HCT116 (cell line): Measurements from ENCODE around the gene PACS2. TPM values are rescaled to one million over a fixed set of nuclear protein-coding genes. Genes with fewer than 3 reads are reported as not detected.

Source experiments
- ATAC-seq: fragments of 200-7000 bp; cut with Tn5 transposase; 2 replicates; pipeline ENCODE4 v1.9.1; 2020; ENCODE audit warnings: mild to moderate bottlenecking, moderate library complexity
- BruUV-seq: library from RNA; stranded (reverse); fragments of 400-500 nt; replicated peaks from 2 replicates; lab custom pipeline; 2021; lab: Mats Ljungman, UMichigan
- CTCF ChIA-PET: fragments of 300-600 bp; sonication (Branson Sonifier 250); formaldehyde crosslinking; loops from one replicate; lab custom pipeline; 2021; ENCODE audit warnings: antibody characterized with exemption; lab: Charles Lee
- POLR2A ChIA-PET: fragments of 300-600, 350-600 bp; sonication (Branson Sonifier 250); formaldehyde crosslinking; loops from one replicate; lab custom pipeline; 2021; ENCODE audit warnings: antibody characterized with exemption; lab: Charles Lee
- RAD21 ChIA-PET, 2 experiments: fragments of 300-600 bp; sonication (Branson Sonifier 250); formaldehyde crosslinking; loops; one replicate each; lab custom pipeline; 2023; ENCODE audit warnings: low total read pairs in 2 of 2; ENCODE audit not compliant: uncharacterized antibody in 2 of 2, unreplicated experiment in 2 of 2, low non-redundant PET in 1 of 2; lab: Charles Lee
- DNase-seq: peaks from one replicate; pipeline ENCODE4 v3.0.0-alpha.2; 2010; ENCODE audit warnings: low read depth, low spot score
- H2AFZ ChIP-seq: fragments of 200-600 bp; shearing (Covaris generic), sonication (generic); 2 replicates; pipeline ENCODE4 v1.6.1; 2017; ENCODE audit warnings: low read depth, mixed run types, mixed read lengths, antibody characterized with exemption, low read length; ENCODE audit not compliant: poor library complexity, severe bottlenecking
- H3K27ac ChIP-seq: 2 replicates; pipeline ENCODE4 v1.5.1; 2012; ENCODE audit warnings: low read depth, low read length
- H3K27me3 ChIP-seq: fragments of 200-600 bp; sonication (generic); 2 replicates; pipeline ENCODE4 v1.6.1; 2016; ENCODE audit warnings: mixed run types, low read length, mixed read lengths; ENCODE audit not compliant: insufficient read depth
- H3K36me3 ChIP-seq, 2 experiments: fragments of 200-500 bp in 1 of 2; fragments of 200-600 bp in 1 of 2; sonication (Bioruptor generic) in 1 of 2; sonication (generic) in 1 of 2; 2 replicates each; pipeline versions ENCODE4 v1.5.1 to v1.6.1; 2014 to 2016; ENCODE audit warnings: low read length in 2 of 2, inconsistent platforms in 1 of 2, mixed read lengths in 1 of 2, mixed run types in 1 of 2; ENCODE audit not compliant: insufficient read depth in 2 of 2, control insufficient read depth in 1 of 2
- H3K4me1 ChIP-seq, 2 experiments: fragments of 200-600 bp in 1 of 2; sonication (generic) in 1 of 2; 2 replicates each; pipeline versions ENCODE4 v1.5.1 to v1.6.1; 2012 to 2017; ENCODE audit warnings: low read length in 2 of 2, inconsistent platforms in 1 of 2, mild to moderate bottlenecking in 1 of 2, mixed read lengths in 1 of 2, mixed run types in 1 of 2, moderate library complexity in 1 of 2; ENCODE audit not compliant: insufficient read depth in 2 of 2, control insufficient read depth in 1 of 2
- H3K4me2 ChIP-seq: fragments of 200-600 bp; sonication (generic); 2 replicates; pipeline ENCODE4 v1.6.1; 2017; ENCODE audit warnings: mixed run types, low read length, mixed read lengths
- H3K4me3 ChIP-seq, 2 experiments: fragments of 200-600 bp in 1 of 2; sonication (generic) in 1 of 2; replicated peaks in 1 of 2; 2 replicates each; pipeline ENCODE4 v1.5.1; 2011 to 2016; ENCODE audit warnings: low read length in 2 of 2, control low read depth in 1 of 2, low read depth in 1 of 2, mild to moderate bottlenecking in 1 of 2, mixed read lengths in 1 of 2, mixed run types in 1 of 2
- H3K79me2 ChIP-seq: fragments of 200-600 bp; sonication (generic); 2 replicates; pipeline ENCODE4 v1.6.1; 2017; ENCODE audit warnings: mild to moderate bottlenecking, mixed run types, low read length, moderate library complexity, mixed read lengths; ENCODE audit not compliant: insufficient read depth
- H3K9ac ChIP-seq: fragments of 200-600 bp; sonication (generic); 2 replicates; pipeline ENCODE4 v1.6.1; 2016; ENCODE audit warnings: low read length, mixed read lengths
- H3K9me2 ChIP-seq: fragments of 200-600 bp; sonication (generic), shearing (Covaris generic); 2 replicates; pipeline ENCODE4 v1.6.1; 2017; ENCODE audit warnings: mixed run types, mild to moderate bottlenecking, moderate library complexity; ENCODE audit not compliant: insufficient read depth
- H3K9me3 ChIP-seq, 2 experiments: fragments of 200-500 bp in 1 of 2; fragments of 200-600 bp in 1 of 2; sonication (Bioruptor generic) in 1 of 2; sonication (generic) in 1 of 2; 2 replicates each; pipeline ENCODE4 v1.6.1; 2014 to 2017; ENCODE audit warnings: low read length in 2 of 2, mixed read lengths in 2 of 2, inconsistent platforms in 1 of 2, low read depth in 1 of 2, mild to moderate bottlenecking in 1 of 2, mixed run types in 1 of 2, moderate library complexity in 1 of 2; ENCODE audit not compliant: control insufficient read depth in 1 of 2, insufficient read depth in 1 of 2
- H4K20me1 ChIP-seq: fragments of 200-600 bp; sonication (generic), shearing (Covaris generic); 2 replicates; pipeline ENCODE4 v1.6.1; 2017; ENCODE audit warnings: mixed run types, mild to moderate bottlenecking, moderate library complexity; ENCODE audit not compliant: insufficient read depth
- ATF3 ChIP-seq: IDR thresholded peaks from 2 replicates; pipeline ENCODE4 v1.6.1; 2012
- CBX3 ChIP-seq: IDR thresholded peaks from 2 replicates; pipeline ENCODE4 v1.6.1; 2012; ENCODE audit warnings: low read depth
- EGR1 ChIP-seq: IDR thresholded peaks from 2 replicates; pipeline ENCODE4 v1.6.1; 2012; ENCODE audit warnings: low read depth
- EZH2phosphoT487 ChIP-seq: fragments of 200-600 bp; IDR thresholded peaks from 2 replicates; pipeline ENCODE4 v1.6.1; 2018; ENCODE audit warnings: antibody characterized with exemption, borderline replicate concordance
- FOSL1 ChIP-seq: IDR thresholded peaks from 2 replicates; pipeline ENCODE4 v1.6.1; 2012; ENCODE audit warnings: low read depth
- POLR2A ChIP-seq: IDR thresholded peaks from 2 replicates; pipeline ENCODE4 v1.7.0; 2011; ENCODE audit warnings: borderline replicate concordance; ENCODE audit not compliant: insufficient read depth, insufficient read length; ENCODE audit errors: extremely low read depth
- RAD21 ChIP-seq: IDR thresholded peaks from 2 replicates; pipeline ENCODE4 v1.6.1; 2012; ENCODE audit warnings: low read depth, mild to moderate bottlenecking
- REST ChIP-seq: IDR thresholded peaks from 2 replicates; pipeline ENCODE4 v1.6.1; 2012; ENCODE audit warnings: low read depth
- SRF ChIP-seq: IDR thresholded peaks from 2 replicates; pipeline ENCODE4 v1.6.1; 2012; ENCODE audit warnings: low read depth
- TCF7L2 ChIP-seq: IDR thresholded peaks from 2 replicates; pipeline ENCODE4 v1.7.0; 2011; ENCODE audit warnings: borderline replicate concordance, inconsistent platforms; ENCODE audit not compliant: insufficient read depth, insufficient read length; ENCODE audit errors: extremely low read depth
- ZBTB33 ChIP-seq: IDR thresholded peaks from 2 replicates; pipeline ENCODE4 v1.6.1; 2011; ENCODE audit warnings: mild to moderate bottlenecking, low read length, moderate library complexity; ENCODE audit not compliant: insufficient replicate concordance; ENCODE audit errors: extremely low read depth
- intact Hi-C: fragments of 100-400 bp; cut with micrococcal nuclease; formaldehyde crosslinking; loops from 2 replicates; pipeline ENCODE4 v1.10.0; 2022
- total RNA-seq: library from RNA; stranded (reverse); gene quantifications from one replicate; pipeline ENCODE4 v1.2.1, GENCODE V29; 2021; ENCODE audit not compliant: unreplicated experiment

PACS2 gene
- total RNA-seq, 1 experiment from 2014 or later: 75.5 TPM

- intact Hi-C loops: no loop called here
- Histone ChIP-seq H4K20me1 (no peaks in the 10 kb centered on the region), H2AFZ (no peak overlapping the region), H3K79me2 (peaks cover 17% of the 10 kb centered on the region; the same call in 1 of the 2 replicates), H3K36me3 (no peaks in the 10 kb centered on the region), H3K4me2 (no peak overlapping the region), H3K27ac (no peak overlapping the region), H3K9me2 (no peaks in the 10 kb centered on the region), H3K4me3 (no peak overlapping the region), H3K27me3 (no peaks in the 10 kb centered on the region), H3K9me3 (no peaks in the 10 kb centered on the region), H3K9ac (no peak overlapping the region), H3K4me1 (peaks cover 8 to 17% of the 10 kb centered on the region in 2 experiments; a peak in 3 of 4 replicates)
- ChIA-PET POLR2A (no interaction called here), RAD21 (no interaction called here), CTCF (no interaction called here)
- ATAC-seq (no peak), DNase-seq (no peak)
- BruUV-seq: no TSS peak
- TF ChIP-seq POLR2A (no peak), FOSL1 (no peak), EGR1 (no peak), SRF (no peak), REST (no peak), RAD21 (no peak), EZH2phosphoT487 (no peak), ZBTB33 (no peak), ATF3 (no peak), TCF7L2 (no peak), CBX3 (no peak)
These were observed 2.7 kb upstream of the PACS2 start for GRCh38 chr14:105311838-105312237.
